ENCODE measurements around the gene RAP2B.

The RAP2B gene

DNA sequence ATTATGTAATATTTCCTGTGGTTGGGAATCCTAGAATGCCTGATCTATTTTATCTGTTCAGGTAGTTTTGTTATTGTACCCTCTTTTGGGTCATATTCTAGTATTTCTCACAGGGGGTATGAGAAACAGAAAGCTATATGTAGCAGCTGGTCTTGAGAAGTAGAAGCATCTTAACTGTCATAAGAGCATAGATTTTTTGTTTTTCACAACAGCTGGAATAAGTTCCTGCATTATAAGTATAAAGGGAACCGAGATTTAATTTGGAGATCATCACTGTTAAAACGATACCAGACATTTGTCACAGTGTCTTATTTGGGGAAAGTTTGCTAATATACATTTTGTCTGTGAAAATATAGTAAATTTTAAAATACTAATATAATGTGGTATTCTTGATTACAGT is 4.8 kb downstream of the RAP2B start:
- Histone ChIP-seq H3K79me2 (ENCODE audit: insufficient read depth, low read length) (peaks cover 76% of the 10 kb centered on the region), H3K9ac (ENCODE audit: low read depth, low read length, poor library complexity, severe bottlenecking) (peak overlapping the region; percentile 44), H3K27me3 (ENCODE audit: insufficient read depth, low read length, poor library complexity, severe bottlenecking) (no peaks in the 10 kb centered on the region), H3K4me2 (ENCODE audit: low read depth, low read length, poor library complexity, severe bottlenecking) (peak overlapping the region; percentile 84), H3K4me3 (ENCODE audit: low read length, poor library complexity, severe bottlenecking) (peak overlapping the region; percentile 92), H4K20me1 (ENCODE audit: insufficient read depth, low read length, poor library complexity, severe bottlenecking) (peaks cover 49% of the 10 kb centered on the region), H3F3A (ENCODE audit: low read depth) (peaks cover 3% of the 10 kb centered on the region; the same call in 1 of the 2 replicates), H2AFZ (ENCODE audit: low read length) (no peak overlapping the region), H3K9me2 (replicated peaks; ENCODE audit: low read depth, low read length) (no peaks in the 10 kb centered on the region), H3K9me3 (ENCODE audit: insufficient read depth, low read depth, low read length) (no peaks in the 10 kb centered on the region), H3K4me1 (ENCODE audit: insufficient read depth, low read length, poor library complexity, severe bottlenecking) (peaks cover 48% of the 10 kb centered on the region), H3K36me3 (ENCODE audit: insufficient read depth, low read length) (no peaks in the 10 kb centered on the region)
- no peak for TF ChIP-seq CTCF (conservative IDR thresholded peaks at IDR 0.05; ENCODE audit: low read length)
- no peak for TF ChIP-seq EZH2phosphoT487 (IDR thresholded peaks at IDR 0.05; ENCODE audit: borderline replicate concordance)

- no peaks in the 10 kb centered on the region for H3K9me2 ChIP-seq (replicated peaks; ENCODE audit: low read depth, low read length)
- peaks cover 29% of the 10 kb centered on the region for H4K20me1 ChIP-seq (ENCODE audit: insufficient read depth, low read length, poor library complexity, severe bottlenecking)
- H3K79me2 ChIP-seq (ENCODE audit: insufficient read depth, low read length), result peaks cover 48% of the 10 kb centered on the region
- no peaks in the 10 kb centered on the region for H3K9me3 ChIP-seq (ENCODE audit: insufficient read depth, low read depth, low read length)
- H3K36me3 ChIP-seq (ENCODE audit: insufficient read depth, low read length), result no peaks in the 10 kb centered on the region
- H2AFZ ChIP-seq (ENCODE audit: low read length), result no peak overlapping the region
- H3K4me2 ChIP-seq (ENCODE audit: low read depth, low read length, poor library complexity, severe bottlenecking), result no peak overlapping the region
- no peak overlapping the region for H3K4me3 ChIP-seq (ENCODE audit: low read length, poor library complexity, severe bottlenecking)
- H3F3A ChIP-seq (ENCODE audit: low read depth), result peaks cover 3% of the 10 kb centered on the region; the same call in 1 of the 2 replicates
- TF ChIP-seq EZH2phosphoT487 (IDR thresholded peaks at IDR 0.05; ENCODE audit: borderline replicate concordance), result no peak
- TF ChIP-seq CTCF (conservative IDR thresholded peaks at IDR 0.05; ENCODE audit: low read length), result no peak
- no peak overlapping the region for H3K9ac ChIP-seq (ENCODE audit: low read depth, low read length, poor library complexity, severe bottlenecking)
- H3K4me1 ChIP-seq (ENCODE audit: insufficient read depth, low read length, poor library complexity, severe bottlenecking), result peaks cover 38% of the 10 kb centered on the region
- no peaks in the 10 kb centered on the region for H3K27me3 ChIP-seq (ENCODE audit: insufficient read depth, low read length, poor library complexity, severe bottlenecking)
These were observed 7.9 kb downstream of the RAP2B start for GRCh38 chr3:153169793-153170383.

GRCh38 chr3:153171256-153171655 is 9.2 kb downstream of the RAP2B start:
- Histone ChIP-seq H2AFZ (ENCODE audit: low read length) (no peak overlapping the region), H3K4me1 (ENCODE audit: insufficient read depth, low read length, poor library complexity, severe bottlenecking) (peaks cover 27% of the 10 kb centered on the region), H3K79me2 (ENCODE audit: insufficient read depth, low read length) (peaks cover 35% of the 10 kb centered on the region), H4K20me1 (ENCODE audit: insufficient read depth, low read length, poor library complexity, severe bottlenecking) (peaks cover 19% of the 10 kb centered on the region), H3F3A (ENCODE audit: low read depth) (peaks cover 3% of the 10 kb centered on the region; the same call in 1 of the 2 replicates), H3K4me2 (ENCODE audit: low read depth, low read length, poor library complexity, severe bottlenecking) (no peak overlapping the region), H3K9me3 (ENCODE audit: insufficient read depth, low read depth, low read length) (no peaks in the 10 kb centered on the region), H3K4me3 (ENCODE audit: low read length, poor library complexity, severe bottlenecking) (no peak overlapping the region), H3K9ac (ENCODE audit: low read depth, low read length, poor library complexity, severe bottlenecking) (no peak overlapping the region), H3K36me3 (ENCODE audit: insufficient read depth, low read length) (no peaks in the 10 kb centered on the region), H3K27me3 (ENCODE audit: insufficient read depth, low read length, poor library complexity, severe bottlenecking) (no peaks in the 10 kb centered on the region), H3K9me2 (replicated peaks; ENCODE audit: low read depth, low read length) (no peaks in the 10 kb centered on the region)
- TF ChIP-seq EZH2phosphoT487 (IDR thresholded peaks at IDR 0.05; ENCODE audit: borderline replicate concordance), result no peak
- no peak for TF ChIP-seq CTCF (conservative IDR thresholded peaks at IDR 0.05; ENCODE audit: low read length)

Data from Loucy (cell line).